Karpas-422 (cell line): ENCODE data around the gene ZMAT2. TPM values are rescaled to one million over a fixed set of nuclear protein-coding genes. Genes with fewer than 3 reads are reported as not detected.

Source experiments
- DNase-seq: peaks from one replicate; pipeline ENCODE4 v3.0.0-alpha.2; 2015
- H2AFZ ChIP-seq: fragments of 200-600 bp; sonication (generic); 2 replicates; pipeline ENCODE4 v1.6.1; 2014; ENCODE audit warnings: antibody characterized with exemption, low read length, mixed read lengths
- H3K27ac ChIP-seq: fragments of 200-600 bp; sonication (generic); 2 replicates; pipeline ENCODE4 v1.5.1; 2014; ENCODE audit warnings: mild to moderate bottlenecking, low read length, moderate library complexity
- H3K27me3 ChIP-seq: fragments of 200-600 bp; sonication (generic); 2 replicates; pipeline ENCODE4 v1.6.1; 2014; ENCODE audit warnings: low read length, mixed read lengths
- H3K36me3 ChIP-seq: fragments of 200-600 bp; sonication (generic); 2 replicates; pipeline ENCODE4 v1.6.1; 2014; ENCODE audit warnings: low read length, mixed read lengths; ENCODE audit not compliant: insufficient read depth
- H3K4me1 ChIP-seq: fragments of 200-600 bp; sonication (generic); 2 replicates; pipeline ENCODE4 v1.6.1; 2014; ENCODE audit warnings: mild to moderate bottlenecking, low read length, mixed read lengths
- H3K4me2 ChIP-seq: fragments of 200-600 bp; sonication (generic); 2 replicates; pipeline ENCODE4 v1.6.1; 2014; ENCODE audit warnings: low read length, low read depth, mild to moderate bottlenecking; ENCODE audit not compliant: poor library complexity, severe bottlenecking
- H3K4me3 ChIP-seq: fragments of 200-600 bp; sonication (generic); 2 replicates; pipeline ENCODE4 v1.5.1; 2014; ENCODE audit warnings: mild to moderate bottlenecking, antibody characterized with exemption, low read length, mixed read lengths
- H3K79me2 ChIP-seq: fragments of 200-600 bp; sonication (generic); 2 replicates; pipeline ENCODE4 v1.6.1; 2014; ENCODE audit warnings: mild to moderate bottlenecking, low read length, mixed read lengths
- H3K9ac ChIP-seq: fragments of 200-600 bp; sonication (generic); 2 replicates; pipeline ENCODE4 v1.6.0; 2014; ENCODE audit warnings: low read length
- H3K9me2 ChIP-seq: fragments of 200-600 bp; sonication (generic), shearing (Covaris generic); replicated peaks from 2 replicates; pipeline ENCODE4 v1.6.0; 2014; ENCODE audit warnings: mild to moderate bottlenecking, low read length, moderate library complexity; ENCODE audit not compliant: insufficient read depth
- H3K9me3 ChIP-seq: fragments of 300-700, 200-600 bp; sonication (generic); 2 replicates; pipeline ENCODE4 v1.6.1; 2014; ENCODE audit warnings: low read length, mixed read lengths
- H4K20me1 ChIP-seq: fragments of 200-600 bp; sonication (generic); 2 replicates; pipeline ENCODE4 v1.6.1; 2014; ENCODE audit warnings: mild to moderate bottlenecking, antibody characterized with exemption, low read length, low read depth; ENCODE audit not compliant: insufficient read depth
- small RNA-seq: library from RNA; depleted of rRNA; stranded (forward); fragments of <200 nt; gene quantifications from one replicate; pipeline ENCODE3, GENCODE V24; 2014
- total RNA-seq: library from RNA; depleted of rRNA; stranded (reverse); fragments of >200 nt; shearing (Covaris generic); gene quantifications from 2 replicates; pipeline ENCODE4 v1.2.3, GENCODE V29; 2014; ENCODE audit warnings: low replicate concordance; rRNA removed

The ZMAT2 gene
- total RNA-seq, 1 experiment from 2014 or later: 20.6 TPM

DNA sequence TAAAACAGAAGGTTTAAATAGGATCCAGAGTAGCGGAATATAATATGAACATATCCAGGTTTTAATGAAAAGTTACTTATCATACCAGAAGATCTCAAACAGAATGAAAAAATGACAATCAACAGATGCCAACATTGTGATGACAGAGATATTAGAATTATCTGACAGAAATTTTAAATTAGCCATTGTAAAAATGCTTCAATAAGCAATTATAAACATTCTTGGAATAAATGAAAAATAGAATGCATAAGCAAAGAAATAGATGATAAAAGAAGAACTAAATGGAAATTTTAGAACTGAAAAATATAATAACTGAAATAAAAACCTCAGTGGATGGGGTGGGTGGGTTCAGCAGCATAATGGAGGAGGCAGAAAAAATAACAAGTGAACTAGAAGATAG, 37.2 kb downstream of the ZMAT2 start:
- H3K9me2 ChIP-seq: no peaks in the 10 kb centered on the region
- no peaks in the 10 kb centered on the region for H3K36me3 ChIP-seq
- 0 out of 2 replicates have a peak, but pooled peaks cover 3% of the 10 kb centered on the region for H3K9me3 ChIP-seq
- no peak overlapping the region for H2AFZ ChIP-seq
- H3K27ac ChIP-seq: no peak overlapping the region
- H3K4me3 ChIP-seq: no peak overlapping the region
- H3K9ac ChIP-seq: no peak overlapping the region
- H3K27me3 ChIP-seq: no peaks in the 10 kb centered on the region
- no peaks in the 10 kb centered on the region for H3K79me2 ChIP-seq
- no peaks in the 10 kb centered on the region for H3K4me1 ChIP-seq
- H4K20me1 ChIP-seq: no peaks in the 10 kb centered on the region
- H3K4me2 ChIP-seq: no peak overlapping the region
- DNase-seq: no peak

DNA sequence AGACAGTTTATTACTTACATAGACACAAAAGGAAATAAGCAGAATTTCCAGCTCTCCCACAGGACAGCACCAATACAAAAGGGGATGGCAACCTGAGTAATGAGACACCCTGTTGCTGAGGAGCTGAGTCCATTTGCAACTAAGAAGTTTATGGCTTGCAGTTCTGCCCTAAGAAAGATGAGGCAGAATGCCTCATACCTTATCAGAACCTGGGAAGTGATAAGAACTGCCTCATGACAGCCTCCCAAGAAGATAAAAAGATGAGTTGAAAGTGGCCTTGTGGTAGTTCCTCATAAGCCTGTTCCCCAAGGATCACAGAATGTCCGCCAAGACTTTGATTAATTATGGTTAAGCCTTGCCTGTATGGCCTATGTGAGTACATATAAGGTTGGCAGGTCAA, 41.7 kb downstream of the ZMAT2 start:
- DNase-seq: no peak
- Histone ChIP-seq H3K4me1 (no peaks in the 10 kb centered on the region), H3K36me3 (no peaks in the 10 kb centered on the region), H2AFZ (no peak overlapping the region), H3K9ac (no peak overlapping the region), H3K27me3 (no peaks in the 10 kb centered on the region), H4K20me1 (no peaks in the 10 kb centered on the region), H3K4me2 (no peak overlapping the region), H3K79me2 (no peaks in the 10 kb centered on the region), H3K9me3 (0 out of 2 replicates have a peak, but pooled peaks cover 3% of the 10 kb centered on the region), H3K4me3 (no peak overlapping the region), H3K27ac (no peak overlapping the region), H3K9me2 (no peaks in the 10 kb centered on the region)

DNA sequence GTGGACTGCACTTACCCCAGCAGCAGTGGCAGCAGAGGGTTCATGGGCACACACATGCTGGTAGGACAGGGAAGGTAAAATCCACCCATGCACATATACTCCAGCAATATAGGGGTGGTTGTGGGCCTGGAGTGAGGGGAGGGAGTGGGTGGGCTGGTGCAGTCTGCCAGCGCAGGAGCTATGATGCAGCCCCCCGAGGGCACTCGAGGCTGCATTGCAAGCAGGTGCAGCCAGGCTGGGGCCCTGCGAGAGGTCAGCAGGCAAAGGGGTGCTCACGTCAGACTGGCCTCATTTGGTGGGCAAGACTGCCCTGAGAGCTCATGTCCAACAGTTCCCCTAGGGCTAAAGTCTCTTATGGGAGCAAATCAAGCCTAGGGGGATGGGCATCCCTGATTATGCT, 53.3 kb downstream of the ZMAT2 start:
- Histone ChIP-seq H3K27me3 (no peaks in the 10 kb centered on the region), H3K4me3 (no peak overlapping the region), H3K9me2 (no peaks in the 10 kb centered on the region), H3K36me3 (no peaks in the 10 kb centered on the region; the same call in 1 of the 2 replicates), H4K20me1 (no peaks in the 10 kb centered on the region), H3K4me1 (no peaks in the 10 kb centered on the region), H3K9me3 (peaks cover 13% of the 10 kb centered on the region; the same call in 1 of the 2 replicates), H3K4me2 (no peak overlapping the region), H3K9ac (no peak overlapping the region), H2AFZ (no peak overlapping the region), H3K27ac (no peak overlapping the region), H3K79me2 (no peaks in the 10 kb centered on the region)
- DNase-seq: no peak

Small RNAs within 50 kb of the gene (small RNA-seq; reads per million reads assigned to genes)
- gene VTRNA1-1 (36.2 reads per million, percentile 98 among the genes with 10 or more reads in this experiment), gene VTRNA1-2 (not detected), gene VTRNA1-3 (not detected)

Other genes with a start within 250 kb of the ZMAT2 start
- 7.3 and 12.2 TPM in 2 replicates for gene EIF4EBP3, start 152.8 kb upstream of the ZMAT2 start, total RNA-seq
- gene SRA1, start 143.0 kb upstream of the ZMAT2 start, total RNA-seq: 27.1 and 45.7 TPM in 2 replicates
- gene APBB3, start 135.8 kb upstream of the ZMAT2 start, total RNA-seq: 33.2 and 42.2 TPM in 2 replicates
- gene SLC35A4, start 135.6 kb upstream of the ZMAT2 start, total RNA-seq: 19.0 and 33.5 TPM in 2 replicates
- not detected in 2 replicates for gene CD14, start 67.3 kb upstream of the ZMAT2 start, total RNA-seq
- gene TMCO6, start 61.0 kb upstream of the ZMAT2 start, total RNA-seq: 23.8 and 29.9 TPM in 2 replicates
- gene NDUFA2, start 52.8 kb upstream of the ZMAT2 start, total RNA-seq: 126 and 131 TPM in 2 replicates
- 101 and 106 TPM in 2 replicates for gene IK, start 52.6 kb upstream of the ZMAT2 start, total RNA-seq
- 15.9 and 21.5 TPM in 2 replicates for gene WDR55, start 35.5 kb upstream of the ZMAT2 start, total RNA-seq
- 0.71 and 2.0 TPM in 2 replicates for gene DND1, start 26.9 kb upstream of the ZMAT2 start, total RNA-seq
- gene HARS1, start 9.1 kb upstream of the ZMAT2 start, total RNA-seq: 29.9 and 61.0 TPM in 2 replicates
- gene HARS2, start 9.0 kb upstream of the ZMAT2 start, total RNA-seq: 18.1 and 18.3 TPM in 2 replicates
- gene PCDHA1, start 85.7 kb downstream of the ZMAT2 start, total RNA-seq: not detected in 2 replicates
- not detected in 2 replicates for gene PCDHA2, start 94.4 kb downstream of the ZMAT2 start, total RNA-seq
- not detected in 2 replicates for gene PCDHA3, start 100.6 kb downstream of the ZMAT2 start, total RNA-seq
- gene PCDHA4, start 106.6 kb downstream of the ZMAT2 start, total RNA-seq: not detected in 2 replicates
- not detected in 2 replicates for gene PCDHA5, start 121.2 kb downstream of the ZMAT2 start, total RNA-seq
- not detected in 2 replicates for gene PCDHA6, start 127.5 kb downstream of the ZMAT2 start, total RNA-seq
- gene PCDHA7, start 133.8 kb downstream of the ZMAT2 start, total RNA-seq: not detected in 2 replicates
- gene PCDHA8, start 140.7 kb downstream of the ZMAT2 start, total RNA-seq: not detected in 2 replicates
- not detected in 2 replicates for gene PCDHA9, start 147.9 kb downstream of the ZMAT2 start, total RNA-seq
- gene PCDHA10, start 155.4 kb downstream of the ZMAT2 start, total RNA-seq: not detected in 2 replicates
- not detected in 2 replicates for gene PCDHA11, start 168.5 kb downstream of the ZMAT2 start, total RNA-seq
- gene PCDHA12, start 174.9 kb downstream of the ZMAT2 start, total RNA-seq: not detected in 2 replicates
- gene PCDHA13, start 181.7 kb downstream of the ZMAT2 start, total RNA-seq: not detected in 2 replicates
- gene PCDHAC1, start 225.9 kb downstream of the ZMAT2 start, total RNA-seq: not detected in 2 replicates